ENCODE data around the gene ROBO3. TPM values are rescaled to one million over a fixed set of nuclear protein-coding genes. Genes with fewer than 3 reads are reported as not detected.
A peak's percentile ranks its signal among the peaks of the same experiment; 100 is the strongest.

The ROBO3 gene
- total and polyA plus RNA-seq, 3 experiments from 2014 or later: 2.2 to 9.4 (median 7.7) TPM

GRCh38 chr11:124859171-124859570 lies 6.1 kb upstream of the ROBO3 start:
- no peak overlapping the region for H3K27ac ChIP-seq (ENCODE audit: low read depth, low read length)
- Mint-ChIP-seq H3K4me1 (peaks cover 10 to 13% (median 13%) of the 10 kb centered on the region in 3 donors), H3K36me3 (no peaks in the 10 kb centered on the region), H3K4me3 (no peak overlapping the region), H3K27ac (no peak overlapping the region), H3K27me3 (peaks cover 28 to 52% of the 10 kb centered on the region in 2 donors), H3K9me3 (no peaks in the 10 kb centered on the region)
- DNase-seq: no peak
- H3K27me3 ChIP-seq (ENCODE audit: insufficient read depth, low read length, poor library complexity, severe bottlenecking): peaks cover 18% of the 10 kb centered on the region
- POLR2A ChIA-PET: no interaction called here
- H3K9me3 ChIP-seq (ENCODE audit: low read length): no peaks in the 10 kb centered on the region
- no peaks in the 10 kb centered on the region for H3K36me3 ChIP-seq (ENCODE audit: insufficient read depth, low read length)
- no peaks in the 10 kb centered on the region for H3K4me1 ChIP-seq (ENCODE audit: insufficient read depth, low read length)
- H3K4me3 ChIP-seq (ENCODE audit: low read length): no peak overlapping the region
- CTCF ChIA-PET: interaction anchor here (1.4 kb wide), 1 partner anchor 16 kb away, joined by 6 read pairs; no protein-coding TSS in a partner anchor

- Mint-ChIP-seq H3K36me3 (no peaks in the 10 kb centered on the region), H3K9me3 (no peaks in the 10 kb centered on the region), H3K4me1 (peaks cover 15 to 28% (median 21%) of the 10 kb centered on the region in 3 donors), H3K4me3 (no peak overlapping the region), H3K27ac (no peak overlapping the region), H3K27me3 (peaks cover 46 to 74% of the 10 kb centered on the region in 2 donors)
- ChIA-PET POLR2A (no interaction called here), CTCF (no interaction called here)
- Histone ChIP-seq H3K4me3 (ENCODE audit: low read length) (no peak overlapping the region), H3K27ac (ENCODE audit: low read depth, low read length) (no peak overlapping the region), H3K36me3 (ENCODE audit: insufficient read depth, low read length) (no peaks in the 10 kb centered on the region), H3K27me3 (ENCODE audit: insufficient read depth, low read length, poor library complexity, severe bottlenecking) (peaks cover 42% of the 10 kb centered on the region), H3K4me1 (ENCODE audit: insufficient read depth, low read length) (peaks cover 15% of the 10 kb centered on the region), H3K9me3 (ENCODE audit: low read length) (no peaks in the 10 kb centered on the region)
- DNase-seq: no peak
These were observed 3.6 kb upstream of the ROBO3 start for GRCh38 chr11:124861670-124862069.

- H3K27ac Mint-ChIP-seq: peak overlapping the region in 1 of 8 donors; percentile 8
- no peak for DNase-seq
- H3K36me3 Mint-ChIP-seq: no peaks in the 10 kb centered on the region
- H3K9me3 Mint-ChIP-seq: no peaks in the 10 kb centered on the region
- no peak overlapping the region for H3K27ac ChIP-seq (ENCODE audit: low read depth, low read length)
- no peaks in the 10 kb centered on the region for H3K9me3 ChIP-seq (ENCODE audit: low read length)
- ChIA-PET CTCF (no interaction called here), POLR2A (no interaction called here)
- H3K4me1 Mint-ChIP-seq: peaks cover 22 to 41% (median 31%) of the 10 kb centered on the region in 3 donors
- no peak overlapping the region for H3K4me3 ChIP-seq (ENCODE audit: low read length)
- no peaks in the 10 kb centered on the region for H3K36me3 ChIP-seq (ENCODE audit: insufficient read depth, low read length)
- peak overlapping the region in 3 of 7 donors; percentile 1 to 9 (median 1) for H3K4me3 Mint-ChIP-seq
- H3K27me3 ChIP-seq (ENCODE audit: insufficient read depth, low read length, poor library complexity, severe bottlenecking): peaks cover 57% of the 10 kb centered on the region
- peaks cover 20% of the 10 kb centered on the region for H3K4me1 ChIP-seq (ENCODE audit: insufficient read depth, low read length)
- H3K27me3 Mint-ChIP-seq: peaks cover 60 to 86% of the 10 kb centered on the region in 2 donors
These were observed 2.0 kb upstream of the ROBO3 start for GRCh38 chr11:124863137-124863825.

GRCh38 chr11:124863826-124864165 lies 1.4 kb upstream of the ROBO3 start:
- H3K4me3 Mint-ChIP-seq: peak overlapping the region in 1 of 7 donors; percentile 8
- DNase-seq: no peak
- Histone ChIP-seq H3K9me3 (ENCODE audit: low read length) (no peaks in the 10 kb centered on the region), H3K4me1 (ENCODE audit: insufficient read depth, low read length) (peaks cover 25% of the 10 kb centered on the region), H3K4me3 (ENCODE audit: low read length) (no peak overlapping the region), H3K27me3 (ENCODE audit: insufficient read depth, low read length, poor library complexity, severe bottlenecking) (peaks cover 62% of the 10 kb centered on the region), H3K36me3 (ENCODE audit: insufficient read depth, low read length) (no peaks in the 10 kb centered on the region), H3K27ac (ENCODE audit: low read depth, low read length) (no peak overlapping the region)
- no peaks in the 10 kb centered on the region for H3K9me3 Mint-ChIP-seq
- ChIA-PET CTCF (interaction anchor here (0.8 kb wide), 1 partner anchor 27 kb away, joined by 3 read pairs; no protein-coding TSS in a partner anchor), POLR2A (no interaction called here)
- peaks cover 64 to 88% of the 10 kb centered on the region in 2 donors for H3K27me3 Mint-ChIP-seq
- H3K27ac Mint-ChIP-seq: no peak overlapping the region
- no peaks in the 10 kb centered on the region for H3K36me3 Mint-ChIP-seq
- H3K4me1 Mint-ChIP-seq: peaks cover 26 to 46% (median 33%) of the 10 kb centered on the region in 3 donors

- Mint-ChIP-seq H3K4me1 (peaks cover 30 to 51% (median 38%) of the 10 kb centered on the region in 3 donors), H3K36me3 (no peaks in the 10 kb centered on the region), H3K27me3 (peaks cover 69 to 93% of the 10 kb centered on the region in 2 donors), H3K9me3 (no peaks in the 10 kb centered on the region), H3K27ac (no peak overlapping the region), H3K4me3 (peak overlapping the region in 1 of 7 donors; percentile 14)
- Histone ChIP-seq H3K27ac (ENCODE audit: low read depth, low read length) (no peak overlapping the region), H3K36me3 (ENCODE audit: insufficient read depth, low read length) (no peaks in the 10 kb centered on the region), H3K4me1 (ENCODE audit: insufficient read depth, low read length) (peaks cover 30% of the 10 kb centered on the region), H3K4me3 (ENCODE audit: low read length) (no peak overlapping the region), H3K27me3 (ENCODE audit: insufficient read depth, low read length, poor library complexity, severe bottlenecking) (peaks cover 67% of the 10 kb centered on the region), H3K9me3 (ENCODE audit: low read length) (no peaks in the 10 kb centered on the region)
- no peak for DNase-seq
- POLR2A ChIA-PET: no interaction called here
- CTCF ChIA-PET: interaction anchor here (0.8 kb wide), 2 partner anchors 28 to 66 kb away, joined by 3 read pairs; no protein-coding TSS in a partner anchor
These were observed 898 bp upstream of the ROBO3 start for GRCh38 chr11:124864176-124864891.

GRCh38 chr11:124864892-124865180 lies 396 bp upstream of the ROBO3 start:
- no peak for DNase-seq
- Histone ChIP-seq H3K4me1 (ENCODE audit: insufficient read depth, low read length) (peaks cover 32% of the 10 kb centered on the region), H3K27me3 (ENCODE audit: insufficient read depth, low read length, poor library complexity, severe bottlenecking) (peaks cover 71% of the 10 kb centered on the region), H3K27ac (ENCODE audit: low read depth, low read length) (no peak overlapping the region), H3K9me3 (ENCODE audit: low read length) (no peaks in the 10 kb centered on the region), H3K4me3 (ENCODE audit: low read length) (no peak overlapping the region), H3K36me3 (ENCODE audit: insufficient read depth, low read length) (no peaks in the 10 kb centered on the region)
- Mint-ChIP-seq H3K27ac (no peak overlapping the region), H3K27me3 (peaks cover 72 to 93% of the 10 kb centered on the region in 2 donors), H3K9me3 (no peaks in the 10 kb centered on the region), H3K36me3 (no peaks in the 10 kb centered on the region), H3K4me1 (peaks cover 33 to 54% (median 41%) of the 10 kb centered on the region in 3 donors), H3K4me3 (no peak overlapping the region)
- CTCF ChIA-PET: interaction anchor here (0.8 to 1.4 kb wide), 2 partner anchors 25 to 66 kb away, joined by 3 to 5 read pairs; no protein-coding TSS in a partner anchor
- POLR2A ChIA-PET: no interaction called here

GRCh38 chr11:124865902-124866851 lies 945 bp downstream of the ROBO3 start:
- peak; percentile 27 to 56 (median 34) for DNase-seq
- Histone ChIP-seq H3K36me3 (ENCODE audit: insufficient read depth, low read length) (no peaks in the 10 kb centered on the region), H3K27ac (ENCODE audit: low read depth, low read length) (no peak overlapping the region), H3K4me3 (ENCODE audit: low read length) (no peak overlapping the region), H3K4me1 (ENCODE audit: insufficient read depth, low read length) (peaks cover 32% of the 10 kb centered on the region), H3K27me3 (ENCODE audit: insufficient read depth, low read length, poor library complexity, severe bottlenecking) (peaks cover 77% of the 10 kb centered on the region), H3K9me3 (ENCODE audit: low read length) (no peaks in the 10 kb centered on the region)
- Mint-ChIP-seq H3K4me3 (peak overlapping the region in 4 of 7 donors; percentile 41 to 62 (median 47)), H3K27ac (no peak overlapping the region), H3K9me3 (peaks cover 0 to 2% (median 0%) of the 10 kb centered on the region in 5 donors), H3K4me1 (peaks cover 33 to 54% (median 41%) of the 10 kb centered on the region in 3 donors), H3K27me3 (peaks cover 81 to 95% of the 10 kb centered on the region in 2 donors), H3K36me3 (no peaks in the 10 kb centered on the region)
- CTCF ChIA-PET: interaction anchor here (0.9 to 2.3 kb wide), 18 partner anchors 8 to 240 kb away, joined by 3 to 21 read pairs (median 4); partner anchors contain the start of gene CCDC15
- POLR2A ChIA-PET: interaction anchor here (0.6 kb wide), 1 partner anchor 10 kb away, joined by 3 read pairs; no protein-coding TSS in a partner anchor

All from CD8-positive, alpha-beta memory T cell (primary cell).